GM19099 (cell line): ENCODE results near the gene ADAMTS9.

Source experiments
- POLR2A ChIP-seq: IDR thresholded peaks from 3 replicates; pipeline ENCODE4 v1.6.1; 2011; ENCODE audit warnings: low read depth; ENCODE audit not compliant: insufficient read length; ENCODE audit errors: extremely low read depth

The ADAMTS9 gene

GRCh38 chr3:64694114-64694513 is 6.3 kb upstream of the ADAMTS9 start:
- TF ChIP-seq POLR2A = no peak

- TF ChIP-seq POLR2A = no peak
Observed at GRCh38 chr3:64693031-64693430, 5.2 kb upstream of the ADAMTS9 start.

GRCh38 chr3:64691051-64691450 is 3.3 kb upstream of the ADAMTS9 start:
- TF ChIP-seq POLR2A = no peak

- no peak for TF ChIP-seq POLR2A
Observed at GRCh38 chr3:64687086-64687780, 567 bp downstream of the ADAMTS9 start.

- no peak for TF ChIP-seq POLR2A
Observed at GRCh38 chr3:64686446-64686908, 1.3 kb downstream of the ADAMTS9 start.

GRCh38 chr3:64685800-64686445 is 1.9 kb downstream of the ADAMTS9 start:
- TF ChIP-seq POLR2A = no peak

- TF ChIP-seq POLR2A = no peak
Observed at GRCh38 chr3:64685331-64685799, 2.4 kb downstream of the ADAMTS9 start.

GRCh38 chr3:64684715-64685261 is 3.0 kb downstream of the ADAMTS9 start:
- no peak for TF ChIP-seq POLR2A

- TF ChIP-seq POLR2A = no peak
Observed at GRCh38 chr3:64681827-64682226, 6.0 kb downstream of the ADAMTS9 start.

GRCh38 chr3:64681015-64681414 is 6.8 kb downstream of the ADAMTS9 start:
- TF ChIP-seq POLR2A = no peak

- TF ChIP-seq POLR2A = no peak
Observed at GRCh38 chr3:64680334-64680733, 7.5 kb downstream of the ADAMTS9 start.

GRCh38 chr3:64677961-64678716 is 9.7 kb downstream of the ADAMTS9 start:
- no peak for TF ChIP-seq POLR2A

- TF ChIP-seq POLR2A = no peak
Observed at GRCh38 chr3:64676831-64677230, 11.0 kb downstream of the ADAMTS9 start.

GRCh38 chr3:64675687-64676247 is 12.0 kb downstream of the ADAMTS9 start:
- TF ChIP-seq POLR2A = no peak

- no peak for TF ChIP-seq POLR2A
Observed at GRCh38 chr3:64674591-64675076, 13.2 kb downstream of the ADAMTS9 start.
